NCI-H1092 treated with DMSO at 0.1 percent for 48 hours (cell line): ENCODE data around the gene WNK2.
"Not testable (repeated sequence)": the region's sequence is repeated elsewhere in the genome, so short reads cannot be mapped to it uniquely, and the experiment has no call there.

Experiments used
- DNase-seq: peaks from one replicate; lab custom pipeline; 2025; lab: John Stamatoyannopoulos, UW

WNK2 gene

GRCh38 chr9:93183663-93184431 lies at the start of gene WNK2:
Gene WNK2 (plus strand): TSS chr9:93184139. CDS start chr9:93184930, 791 bp downstream.
- peak; percentile 49 for DNase-seq

DNA sequence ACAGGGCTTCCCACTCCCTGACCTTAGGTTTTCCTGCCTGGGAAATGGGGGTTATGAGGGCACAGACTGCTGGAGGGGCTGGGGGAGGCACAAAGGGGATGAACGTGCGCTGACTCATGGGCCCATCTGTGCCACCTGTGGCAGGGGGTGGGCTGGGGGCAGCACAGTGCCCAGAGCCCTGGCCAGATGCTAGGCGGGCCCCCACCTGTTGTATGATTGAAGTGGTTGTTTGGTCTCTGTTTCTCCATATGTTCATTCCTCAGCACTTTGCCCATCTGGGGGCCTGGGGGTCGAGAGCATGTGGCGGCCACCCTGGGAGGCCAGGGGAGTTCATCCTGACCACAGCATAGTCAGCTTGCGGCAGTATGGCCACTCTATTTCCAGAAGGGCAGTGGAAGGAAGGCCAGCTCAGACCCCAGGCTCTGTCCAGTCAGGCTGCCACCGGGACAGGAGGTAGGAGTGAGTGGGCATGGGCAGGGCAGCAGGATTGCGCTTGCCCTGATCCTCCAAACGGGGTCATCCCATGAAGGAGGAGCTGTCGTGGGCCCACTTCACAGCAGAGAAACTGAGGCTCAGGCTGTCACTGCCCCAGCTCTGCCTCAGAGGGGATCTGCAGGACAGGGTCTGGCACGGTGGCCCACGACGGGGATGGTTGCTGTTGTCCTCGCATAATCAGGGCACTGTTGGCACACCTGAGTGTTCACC lies 49.0 kb upstream of the WNK2 start:
- DNase-seq = no peak

- peak; percentile 76 for DNase-seq
Observed at GRCh38 chr9:93136011-93136440, 47.9 kb upstream of the WNK2 start.

DNA sequence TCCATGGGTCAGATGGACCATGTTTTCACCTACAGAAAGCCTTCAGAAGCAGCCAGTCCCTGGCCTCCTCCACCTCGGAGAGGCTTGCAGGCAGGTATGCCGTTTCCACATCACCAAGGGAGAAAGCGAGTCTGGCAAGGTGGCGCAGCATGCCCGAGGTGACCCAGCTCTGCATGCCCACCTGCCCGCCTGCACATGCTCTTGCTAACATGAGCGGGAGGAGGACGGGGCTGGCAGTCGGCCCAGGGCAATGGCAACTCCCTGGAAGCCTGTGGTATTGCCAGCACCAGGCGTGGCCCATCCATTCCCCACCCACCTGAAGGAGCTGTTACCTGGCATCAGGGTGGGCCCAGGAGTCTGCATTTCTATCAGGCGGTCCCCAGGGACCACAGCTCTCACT lies 46.6 kb upstream of the WNK2 start:
- no peak for DNase-seq

- no peak for DNase-seq
Observed at GRCh38 chr9:93138171-93138764, 45.7 kb upstream of the WNK2 start.

DNA sequence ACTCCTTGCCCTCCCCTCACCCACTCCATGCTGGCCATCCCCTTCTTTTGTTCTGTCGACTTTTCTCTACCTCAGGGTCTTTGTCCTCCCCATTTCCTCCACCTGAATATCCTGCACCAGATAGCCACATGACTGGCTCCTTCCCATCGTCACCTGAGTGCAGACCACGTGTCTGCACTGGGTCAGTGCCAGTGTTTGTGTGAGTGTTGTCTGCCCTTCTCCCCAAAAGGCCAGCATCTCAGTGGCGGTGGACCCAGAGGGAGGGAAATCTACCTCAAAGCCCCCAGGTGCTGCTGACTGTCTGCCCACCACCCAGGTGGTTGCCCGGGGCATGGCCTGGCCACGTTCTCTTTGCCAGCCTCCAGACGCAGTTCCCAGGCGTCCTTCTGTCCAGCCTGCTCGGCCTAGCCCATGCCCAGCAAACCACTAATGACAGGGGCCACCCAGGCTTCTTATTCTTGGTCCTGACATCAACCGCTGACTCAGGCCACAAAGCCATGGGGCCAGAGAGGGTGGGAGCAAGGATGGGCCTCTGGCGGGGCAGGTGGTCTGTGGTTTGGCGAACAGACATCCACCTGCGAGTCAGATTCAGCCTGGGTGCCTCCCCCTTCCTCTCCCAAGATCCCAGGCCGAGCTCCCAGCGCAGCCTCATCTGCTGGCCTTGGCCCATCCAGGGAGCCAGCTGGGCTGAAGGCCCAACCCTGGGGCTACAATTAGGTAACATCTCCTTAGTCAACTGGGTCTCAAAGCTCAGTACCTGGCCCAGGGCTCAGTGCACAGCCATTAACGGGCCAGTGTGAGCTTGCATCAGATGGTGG lies 44.4 kb upstream of the WNK2 start:
- DNase-seq = no peak

DNA sequence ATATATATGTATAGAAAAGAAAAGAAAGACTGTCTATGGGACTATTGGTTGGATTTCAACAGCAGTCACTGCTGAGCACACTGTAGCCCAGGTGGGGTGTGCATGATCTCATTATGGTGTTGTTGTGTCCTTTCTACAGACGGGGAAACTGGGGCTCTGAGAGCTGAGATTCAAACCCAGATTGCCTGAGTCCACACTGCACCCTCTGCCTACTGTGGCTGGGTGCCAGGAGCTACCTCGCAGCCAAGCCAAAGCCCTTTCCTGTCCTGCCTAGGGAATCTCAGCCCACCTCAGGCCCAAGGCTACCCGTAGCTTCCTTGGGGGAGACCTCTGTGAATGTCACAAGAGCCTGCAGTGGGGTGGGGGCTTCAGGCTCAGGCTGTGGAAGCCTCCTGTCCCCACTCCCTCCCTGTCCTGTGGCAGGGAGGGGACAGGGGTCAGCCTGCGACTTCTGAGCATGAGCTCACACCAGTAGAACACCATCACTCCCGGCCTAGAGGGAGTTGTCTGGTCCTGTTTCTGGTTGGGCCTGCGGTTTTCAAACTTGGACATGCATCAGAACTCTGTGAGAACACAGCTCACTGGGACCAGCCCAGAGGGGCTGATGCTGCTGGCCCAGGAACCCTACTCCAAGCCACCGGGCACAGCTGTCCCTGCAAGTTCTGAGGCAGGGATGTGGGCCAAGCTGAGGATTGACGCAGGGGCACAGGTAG lies 42.0 kb upstream of the WNK2 start:
- no peak for DNase-seq

DNA sequence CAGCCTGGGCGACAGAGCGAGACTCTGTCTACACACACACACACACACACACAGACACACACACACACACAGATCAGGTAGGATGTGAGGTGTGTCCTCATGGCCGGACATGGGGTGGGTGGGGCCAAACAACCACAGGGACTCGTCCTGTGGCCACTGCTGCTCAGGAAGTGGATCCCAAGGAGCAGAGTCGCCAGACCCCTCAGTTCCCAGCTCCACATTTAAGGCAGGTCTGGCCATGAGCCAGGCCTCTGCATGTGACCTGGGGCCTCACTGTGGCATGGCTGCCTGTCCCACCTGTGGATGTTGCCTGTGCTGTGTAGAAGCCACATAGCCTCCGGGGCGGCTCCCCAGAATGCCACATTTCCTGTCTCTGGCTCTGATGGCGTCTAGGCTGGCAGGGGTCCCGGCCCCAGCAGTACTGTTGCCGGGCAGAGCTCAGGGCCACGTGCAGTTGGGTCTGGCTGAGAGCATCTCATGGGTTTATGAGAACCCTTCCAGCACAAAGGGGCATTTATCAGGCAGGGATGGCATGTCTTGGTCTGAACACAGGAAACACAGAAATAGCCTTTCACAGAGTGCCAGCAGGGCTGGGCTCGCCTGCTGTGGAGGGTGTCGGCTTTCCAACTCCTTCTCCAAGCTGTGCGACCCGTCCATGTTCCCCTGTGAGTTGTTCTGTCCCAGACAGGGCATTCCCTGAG lies 40.0 kb upstream of the WNK2 start:
- DNase-seq = no peak

GRCh38 chr9:93146696-93147095 lies 37.2 kb upstream of the WNK2 start:
- not testable (repeated sequence) for DNase-seq

DNA sequence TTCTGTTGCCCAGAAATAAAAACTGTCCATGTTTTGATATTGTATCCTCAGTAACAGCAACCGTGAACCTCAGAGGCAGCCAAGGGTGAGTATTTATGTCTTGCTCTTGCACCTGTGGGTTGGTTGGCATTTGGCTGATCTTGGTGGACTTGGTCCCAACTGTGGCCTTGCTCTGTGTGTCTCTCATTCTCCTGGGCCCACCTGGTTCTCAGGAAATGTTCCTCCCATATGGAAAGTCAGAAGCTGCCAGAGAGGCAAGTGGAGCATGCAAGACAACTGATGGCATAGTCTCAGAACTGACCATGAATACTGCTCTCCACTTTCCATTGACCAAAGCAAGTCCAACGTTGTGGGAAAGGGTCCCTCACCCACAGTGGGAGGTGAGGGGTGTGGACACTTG lies 36.3 kb upstream of the WNK2 start:
- no peak for DNase-seq

GRCh38 chr9:93148721-93149120 lies 35.2 kb upstream of the WNK2 start:
- DNase-seq = no peak

- no peak for DNase-seq
Observed at GRCh38 chr9:93149361-93149760, 34.6 kb upstream of the WNK2 start.

GRCh38 chr9:93151097-93151784 lies 32.7 kb upstream of the WNK2 start:
- no peak for DNase-seq

GRCh38 chr9:93154293-93154903 lies 29.5 kb upstream of the WNK2 start:
- peak; percentile 44 for DNase-seq

DNA sequence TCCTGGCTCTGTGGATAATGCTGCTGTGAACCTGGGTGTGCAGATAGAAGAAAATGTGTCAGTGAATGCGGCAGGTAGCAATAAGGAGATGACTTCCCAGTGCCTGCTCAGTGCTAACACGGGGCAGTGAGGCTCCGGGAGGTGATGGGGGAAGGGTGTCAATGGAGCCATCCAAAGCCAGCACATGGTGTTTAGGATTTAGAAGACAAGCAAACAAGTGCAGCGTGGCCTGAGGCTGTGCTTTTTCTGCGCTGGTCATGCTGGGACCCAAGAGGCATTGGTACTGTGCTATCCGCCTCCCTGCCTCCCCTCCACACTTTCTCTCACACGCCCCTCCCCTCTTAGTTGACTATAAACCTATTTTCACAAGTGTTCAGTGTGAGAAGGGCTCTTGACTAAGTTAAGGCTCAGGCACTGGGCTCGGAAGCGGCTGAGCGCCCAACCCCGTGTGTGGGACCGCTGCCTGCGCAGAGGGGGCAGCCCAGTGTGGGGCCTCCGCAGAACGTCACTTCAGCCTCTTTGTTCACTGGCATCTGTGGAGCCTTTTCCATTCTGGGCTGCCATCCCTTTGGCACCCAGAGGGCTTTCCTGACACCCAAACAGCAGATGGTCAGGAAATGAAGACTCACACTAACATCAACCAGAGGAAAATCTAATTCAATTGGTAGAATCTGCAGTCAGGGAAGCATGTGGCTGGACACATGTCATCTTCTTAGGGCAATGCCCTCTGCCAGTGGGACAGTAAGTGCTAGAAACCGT lies 28.0 kb upstream of the WNK2 start:
- DNase-seq = no peak

DNA sequence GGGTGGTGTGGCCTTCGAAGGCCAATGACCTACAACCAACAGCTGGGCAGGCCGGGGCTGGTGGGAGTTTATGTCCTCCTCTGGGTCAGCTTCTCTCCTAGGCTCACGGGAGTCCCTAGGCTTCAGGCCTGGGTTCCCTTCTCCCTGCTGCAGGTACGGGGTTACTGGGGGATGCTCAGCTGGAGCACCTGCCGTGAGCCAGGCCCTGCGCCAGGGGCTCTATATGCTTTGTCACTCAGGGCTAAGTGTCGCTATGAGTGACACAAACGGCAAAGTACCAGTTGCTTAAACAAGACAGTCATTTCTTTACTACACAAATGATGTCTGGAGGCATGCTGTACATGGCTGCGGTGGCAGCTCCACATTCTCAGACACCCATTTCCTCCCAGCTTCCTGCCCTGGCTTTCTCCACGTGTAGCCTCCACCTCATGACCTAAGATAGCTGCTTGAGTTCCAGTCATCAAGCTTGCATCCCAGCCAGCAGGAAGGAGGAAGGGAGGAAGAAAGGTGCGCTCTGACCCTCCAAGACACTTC lies 27.4 kb upstream of the WNK2 start:
- no peak for DNase-seq

- DNase-seq = peak; percentile 62
Observed at GRCh38 chr9:93159601-93160471, 24.1 kb upstream of the WNK2 start.
